BLaER1 treated with 17β-estradiol and CSF1 and Interleukin-3, amounts not matched to agents 10 nM and 100 nM (cell line): ENCODE data around the gene HMGN5.

Source experiments
- H3K27ac ChIP-seq, 11 experiments: shearing (Covaris generic); formaldehyde crosslinking; 2 replicates each; pipeline ENCODE4 v1.8.1; 2022
- H3K27me3 ChIP-seq, 11 experiments: shearing (Covaris generic); formaldehyde crosslinking; 2 replicates each; pipeline ENCODE4 v1.8.1; 2022
- H3K36me3 ChIP-seq, 11 experiments: shearing (Covaris generic); formaldehyde crosslinking; 2 replicates each; pipeline ENCODE4 v1.8.1; 2022
- H3K4me1 ChIP-seq, 10 experiments: shearing (Covaris generic); formaldehyde crosslinking; 2 replicates each; pipeline ENCODE4 v1.8.1; 2022
- H3K4me2 ChIP-seq, 11 experiments: shearing (Covaris generic); formaldehyde crosslinking; 2 replicates each; pipeline ENCODE4 v1.8.1; 2022
- H3K4me3 ChIP-seq, 10 experiments: shearing (Covaris generic); formaldehyde crosslinking; 2 replicates each; pipeline ENCODE4 v1.8.1; 2022
- H3K9ac ChIP-seq, 11 experiments: shearing (Covaris generic); formaldehyde crosslinking; 2 replicates each; pipeline ENCODE4 v1.8.1; 2022
- H3K9me3 ChIP-seq, 11 experiments: shearing (Covaris generic); formaldehyde crosslinking; replicated peaks in 1 of 11; 2 replicates each; pipeline ENCODE4 v1.8.1; 2022
- H4K20me1 ChIP-seq, 11 experiments: shearing (Covaris generic); formaldehyde crosslinking; 2 replicates each; pipeline ENCODE4 v1.8.1; 2022
- Cebpa-rat ChIP-seq, 11 experiments: shearing (Covaris generic); IDR thresholded peaks; 2 replicates each; pipeline ENCODE4 v1.8.1; 2022

Gene HMGN5

GRCh38 chrX:81195712-81196111, 6.0 kb downstream of the HMGN5 start:
- Histone ChIP-seq H3K9ac (no peak overlapping the region), H4K20me1 (no peaks in the 10 kb centered on the region; a peak in 1 of 22 replicates), H3K4me3 (no peak overlapping the region), H3K9me3 (peaks cover 0 to 6% (median 0%) of the 10 kb centered on the region in 11 experiments; a peak in 4 of 22 replicates), H3K4me1 (peaks cover 0 to 23% (median 0%) of the 10 kb centered on the region in 10 experiments; a peak in 4 of 20 replicates), H3K27ac (no peak overlapping the region), H3K36me3 (no peaks in the 10 kb centered on the region), H3K4me2 (peak overlapping the region in 2 of 11 experiments; percentile 8 to 52; a peak in 4 of 22 replicates), H3K27me3 (peaks cover 28 to 65% (median 45%) of the 10 kb centered on the region in 11 experiments; a peak in 21 of 22 replicates)
- no peak for TF ChIP-seq Cebpa-rat (IDR thresholded peaks at IDR 0.05)

- TF ChIP-seq Cebpa-rat (IDR thresholded peaks at IDR 0.05): no peak
- H3K4me2 ChIP-seq: peak overlapping the region in 2 of 11 experiments; percentile 8 to 52; a peak in 4 of 22 replicates
These were observed 6.5 kb downstream of the HMGN5 start for GRCh38 chrX:81195259-81195658.

GRCh38 chrX:81174286-81174685, 27.4 kb downstream of the HMGN5 start:
- peaks cover 18 to 94% (median 56%) of the 10 kb centered on the region in 11 experiments; a peak in 21 of 22 replicates for H3K27me3 ChIP-seq
- TF ChIP-seq Cebpa-rat (IDR thresholded peaks at IDR 0.05): no peak
- H3K27ac ChIP-seq: no peak overlapping the region
- no peak overlapping the region for H3K4me2 ChIP-seq
- H3K36me3 ChIP-seq: no peaks in the 10 kb centered on the region
- H3K9ac ChIP-seq: no peak overlapping the region
- H4K20me1 ChIP-seq: no peaks in the 10 kb centered on the region; a peak in 1 of 22 replicates
- H3K4me1 ChIP-seq: no peaks in the 10 kb centered on the region
- H3K9me3 ChIP-seq: no peaks in the 10 kb centered on the region
- H3K4me3 ChIP-seq: no peak overlapping the region

More at GRCh38 chrX:81195259-81195658, 6.5 kb downstream of the HMGN5 start:
- Histone ChIP-seq H3K9me3 (peaks cover 0 to 6% (median 0%) of the 10 kb centered on the region in 11 experiments; a peak in 4 of 22 replicates), H3K9ac (no peak overlapping the region), H3K36me3 (no peaks in the 10 kb centered on the region), H3K27ac (no peak overlapping the region), H4K20me1 (no peaks in the 10 kb centered on the region; a peak in 1 of 22 replicates), H3K27me3 (peaks cover 30 to 70% (median 47%) of the 10 kb centered on the region in 11 experiments; a peak in 21 of 22 replicates), H3K4me1 (peaks cover 0 to 23% (median 0%) of the 10 kb centered on the region in 10 experiments; a peak in 4 of 20 replicates), H3K4me3 (no peak overlapping the region)

GRCh38 chrX:81168391-81168790, 33.3 kb downstream of the HMGN5 start:
- no peak for TF ChIP-seq Cebpa-rat (IDR thresholded peaks at IDR 0.05)
- no peak overlapping the region for H3K9ac ChIP-seq

GRCh38 chrX:81121513-81122363, 80.0 kb downstream of the HMGN5 start:
- Histone ChIP-seq H3K4me3 (peak overlapping the region; percentile 55 to 72 (median 65)), H3K9me3 (no peaks in the 10 kb centered on the region), H3K9ac (peak overlapping the region; percentile 59 to 73 (median 69); a peak in 21 of 22 replicates), H3K4me1 (peaks cover 0 to 9% (median 4%) of the 10 kb centered on the region in 10 experiments; a peak in 5 of 20 replicates), H3K4me2 (peak overlapping the region; percentile 61 to 91 (median 81)), H4K20me1 (no peaks in the 10 kb centered on the region; a peak in 1 of 22 replicates), H3K27ac (peak overlapping the region in 9 of 11 experiments; percentile 2 to 70 (median 59); a peak in 17 of 22 replicates), H3K36me3 (no peaks in the 10 kb centered on the region), H3K27me3 (peaks cover 63 to 98% (median 90%) of the 10 kb centered on the region in 11 experiments)
- no peak for TF ChIP-seq Cebpa-rat (IDR thresholded peaks at IDR 0.05)

More at GRCh38 chrX:81168391-81168790, 33.3 kb downstream of the HMGN5 start:
- Histone ChIP-seq H3K4me1 (no peaks in the 10 kb centered on the region), H3K4me2 (no peak overlapping the region), H3K36me3 (no peaks in the 10 kb centered on the region), H3K27me3 (peaks cover 42 to 100% (median 67%) of the 10 kb centered on the region in 11 experiments), H3K4me3 (no peak overlapping the region), H4K20me1 (no peaks in the 10 kb centered on the region; a peak in 1 of 22 replicates), H3K9me3 (no peaks in the 10 kb centered on the region), H3K27ac (no peak overlapping the region)

GRCh38 chrX:81120936-81121371, 80.8 kb downstream of the HMGN5 start:
- peak overlapping the region in 9 of 11 experiments; percentile 2 to 70 (median 59); a peak in 17 of 22 replicates for H3K27ac ChIP-seq
- no peak for TF ChIP-seq Cebpa-rat (IDR thresholded peaks at IDR 0.05)
- H3K4me1 ChIP-seq: peaks cover 0 to 9% (median 4%) of the 10 kb centered on the region in 10 experiments; a peak in 5 of 20 replicates
- peak overlapping the region; percentile 59 to 73 (median 69); a peak in 21 of 22 replicates for H3K9ac ChIP-seq
- H3K4me2 ChIP-seq: peak overlapping the region; percentile 61 to 91 (median 77)
- H3K9me3 ChIP-seq: no peaks in the 10 kb centered on the region
- peaks cover 69 to 98% (median 93%) of the 10 kb centered on the region in 11 experiments for H3K27me3 ChIP-seq
- H4K20me1 ChIP-seq: no peaks in the 10 kb centered on the region; a peak in 1 of 22 replicates
- no peaks in the 10 kb centered on the region for H3K36me3 ChIP-seq
- H3K4me3 ChIP-seq: peak overlapping the region; percentile 55 to 72 (median 65)

GRCh38 chrX:81120258-81120935, 81.3 kb downstream of the HMGN5 start:
- H3K4me1 ChIP-seq: peaks cover 0 to 9% (median 4%) of the 10 kb centered on the region in 10 experiments; a peak in 5 of 20 replicates
- no peaks in the 10 kb centered on the region for H3K36me3 ChIP-seq
- peaks cover 72 to 97% (median 91%) of the 10 kb centered on the region in 11 experiments for H3K27me3 ChIP-seq
- no peaks in the 10 kb centered on the region for H3K9me3 ChIP-seq
- TF ChIP-seq Cebpa-rat (IDR thresholded peaks at IDR 0.05): no peak
- H3K9ac ChIP-seq: peak overlapping the region; percentile 59 to 73 (median 69); a peak in 20 of 22 replicates
- peak overlapping the region; percentile 55 to 72 (median 65) for H3K4me3 ChIP-seq
- peak overlapping the region in 3 of 11 experiments; percentile 59 to 64 (median 61); a peak in 3 of 22 replicates for H3K27ac ChIP-seq
- peak overlapping the region; percentile 61 to 91 (median 77) for H3K4me2 ChIP-seq
- no peaks in the 10 kb centered on the region; a peak in 1 of 22 replicates for H4K20me1 ChIP-seq

GRCh38 chrX:81114757-81115156, 87.0 kb downstream of the HMGN5 start:
- no peak overlapping the region for H3K9ac ChIP-seq
- H3K27me3 ChIP-seq: peaks cover 38 to 94% (median 74%) of the 10 kb centered on the region in 11 experiments
- no peaks in the 10 kb centered on the region for H3K9me3 ChIP-seq
- H3K36me3 ChIP-seq: no peaks in the 10 kb centered on the region
- TF ChIP-seq Cebpa-rat (IDR thresholded peaks at IDR 0.05): no peak
- no peak overlapping the region for H3K4me2 ChIP-seq
- no peaks in the 10 kb centered on the region for H4K20me1 ChIP-seq
- H3K27ac ChIP-seq: no peak overlapping the region
- H3K4me3 ChIP-seq: no peak overlapping the region
- peaks cover 0 to 6% (median 2%) of the 10 kb centered on the region in 10 experiments; a peak in 6 of 20 replicates for H3K4me1 ChIP-seq
